ENCODE results near the gene STXBP1.

Gene STXBP1

DNA sequence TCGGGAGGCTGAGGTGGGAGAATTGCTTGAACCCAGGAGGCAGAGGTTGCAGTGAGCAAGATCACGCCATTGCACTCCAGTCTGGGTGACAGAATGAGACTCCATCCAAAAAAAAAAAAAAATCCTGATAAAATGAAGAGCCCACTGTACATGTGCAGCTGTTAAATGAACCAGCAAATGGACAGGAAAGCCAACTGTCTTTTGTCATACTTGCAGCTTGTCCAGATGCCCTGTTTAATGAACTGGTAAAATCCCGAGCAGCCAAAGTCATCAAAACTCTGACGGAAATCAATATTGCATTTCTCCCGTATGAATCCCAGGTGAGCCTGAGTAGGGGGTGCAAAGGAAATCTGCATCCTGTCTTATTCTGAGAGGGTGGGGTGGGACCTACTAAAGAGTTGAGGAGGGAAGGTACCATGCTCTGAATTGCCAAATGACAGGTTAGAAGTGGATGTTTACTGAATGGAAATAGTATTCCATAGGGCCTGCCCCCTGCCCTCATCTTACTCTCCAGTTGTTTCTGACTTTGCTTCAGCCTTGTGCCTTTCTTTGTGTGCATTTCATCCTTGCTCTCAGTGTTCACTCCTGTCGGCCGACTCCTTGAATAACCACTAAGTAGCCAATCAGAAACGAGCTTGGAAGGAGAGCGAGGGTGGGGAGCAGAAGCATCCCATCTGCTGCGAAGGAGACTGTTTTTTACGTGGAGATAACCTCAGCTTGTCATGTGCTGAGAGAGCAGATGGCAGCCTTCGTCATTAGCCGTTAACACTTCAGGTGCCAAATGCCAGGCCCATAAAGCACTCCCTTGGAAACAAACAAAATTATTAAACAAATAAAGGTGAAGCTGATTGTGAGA is 49.0 kb downstream of the STXBP1 start:
- DNase-seq: no peak

DNA sequence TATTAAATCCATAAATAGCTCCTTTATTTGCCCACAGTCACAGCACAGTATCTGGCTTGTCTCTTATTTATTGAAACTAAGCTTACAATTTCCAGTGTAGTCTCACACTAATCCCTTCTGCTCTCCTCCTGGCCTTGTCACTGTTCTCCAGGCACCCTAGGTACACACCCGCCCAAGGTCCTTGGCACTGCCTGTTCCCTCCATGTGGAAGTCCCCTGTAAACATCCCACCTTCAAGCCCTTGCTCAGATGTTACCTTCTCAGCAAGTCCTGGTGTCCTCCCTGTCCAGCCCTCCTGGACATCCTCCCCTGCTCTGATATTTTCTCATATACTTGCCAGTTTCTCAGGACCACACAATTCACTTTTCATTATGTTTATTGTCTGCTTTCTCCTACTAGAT is 50.5 kb downstream of the STXBP1 start:
- no peak for DNase-seq

DNA sequence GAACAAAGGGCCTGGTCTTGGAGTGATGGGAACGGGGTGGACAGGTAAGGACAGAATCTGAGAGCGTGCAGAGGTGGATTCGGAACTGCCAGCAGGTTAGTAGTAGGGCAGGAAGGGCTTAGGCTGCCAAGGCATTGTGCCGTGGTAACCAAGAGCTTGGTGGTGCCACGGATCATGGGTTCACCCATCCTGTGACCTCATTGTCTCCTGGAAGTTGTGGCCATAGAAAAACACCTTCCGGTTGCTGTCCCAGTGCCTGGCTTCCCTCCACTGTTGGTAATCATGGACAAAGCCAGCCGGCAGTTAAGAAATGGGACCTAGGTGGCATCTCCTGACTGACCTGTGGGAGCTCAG is 52.2 kb downstream of the STXBP1 start:
- DNase-seq: no peak

DNA sequence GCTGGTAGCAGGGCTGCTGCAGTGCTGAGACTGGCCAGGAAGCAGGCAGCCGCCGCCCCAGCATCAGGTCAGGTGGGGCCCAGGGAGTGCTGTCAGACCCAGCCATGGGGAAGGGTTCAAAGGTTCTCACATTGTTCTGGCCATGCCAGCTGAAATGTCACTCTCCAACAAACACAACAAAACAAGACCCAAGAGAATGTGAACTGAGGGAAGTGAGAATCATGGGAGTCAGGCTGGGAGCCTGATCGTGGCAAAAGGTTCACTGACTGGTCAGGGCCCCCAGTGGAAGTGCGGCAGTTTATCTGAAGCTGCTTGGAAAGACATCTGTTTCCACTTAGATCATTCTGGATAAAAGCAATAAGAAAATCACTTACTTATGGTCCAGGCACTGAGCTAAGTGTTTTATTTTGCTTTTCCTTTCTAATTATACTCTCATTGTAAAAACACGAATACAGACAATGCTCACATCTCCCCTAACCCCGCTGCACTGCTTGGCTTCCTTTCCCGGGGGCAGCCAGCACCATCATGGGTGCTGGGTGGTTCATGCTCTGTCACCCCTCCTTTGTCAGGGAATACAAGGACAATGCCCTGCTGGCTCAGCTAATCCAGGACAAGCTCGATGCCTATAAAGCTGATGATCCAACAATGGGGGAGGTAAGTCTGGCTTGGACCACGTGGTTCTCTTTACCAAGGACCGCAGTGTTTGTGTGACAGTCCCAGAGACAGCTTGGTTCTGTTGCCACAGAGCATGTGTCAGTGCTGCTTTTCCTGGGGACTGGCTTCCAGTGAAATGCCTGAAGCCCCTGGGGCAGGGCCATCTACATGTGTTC is 52.8 kb downstream of the STXBP1 start:
- DNase-seq: peak; percentile 62

DNA sequence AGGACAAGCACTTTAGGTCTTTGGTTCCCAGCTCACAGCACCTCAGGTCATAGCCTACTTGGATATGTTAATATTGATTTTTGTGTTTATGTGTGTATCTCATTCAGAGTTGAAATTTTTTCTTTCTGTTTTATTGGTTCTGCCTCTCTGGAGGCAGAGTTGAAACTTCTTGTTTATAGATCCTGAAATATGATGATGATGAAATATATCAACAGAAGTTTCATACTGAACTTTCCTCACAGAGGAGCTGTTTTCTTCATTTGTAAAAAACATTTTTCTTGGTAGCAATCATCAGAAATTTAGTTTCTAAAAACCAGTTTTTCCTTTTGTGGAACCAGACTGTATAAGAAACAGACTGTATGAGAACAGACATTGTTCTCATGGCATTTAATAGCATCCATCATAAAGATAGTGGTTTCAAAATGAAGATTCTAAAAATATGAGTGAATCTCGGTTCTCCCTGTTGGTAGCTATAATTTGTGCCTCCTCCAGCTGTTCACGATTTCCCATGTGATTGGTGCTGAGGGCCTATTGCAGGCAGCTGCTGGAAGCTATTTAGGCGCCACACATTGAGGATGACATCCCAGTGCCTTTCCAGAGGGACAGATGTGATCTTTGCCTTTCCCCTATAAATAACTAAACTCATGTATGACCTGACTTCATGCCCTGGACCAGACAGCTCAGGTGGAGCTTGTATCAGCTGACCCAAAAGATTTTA is 55.2 kb downstream of the STXBP1 start:
- DNase-seq: no peak

DNA sequence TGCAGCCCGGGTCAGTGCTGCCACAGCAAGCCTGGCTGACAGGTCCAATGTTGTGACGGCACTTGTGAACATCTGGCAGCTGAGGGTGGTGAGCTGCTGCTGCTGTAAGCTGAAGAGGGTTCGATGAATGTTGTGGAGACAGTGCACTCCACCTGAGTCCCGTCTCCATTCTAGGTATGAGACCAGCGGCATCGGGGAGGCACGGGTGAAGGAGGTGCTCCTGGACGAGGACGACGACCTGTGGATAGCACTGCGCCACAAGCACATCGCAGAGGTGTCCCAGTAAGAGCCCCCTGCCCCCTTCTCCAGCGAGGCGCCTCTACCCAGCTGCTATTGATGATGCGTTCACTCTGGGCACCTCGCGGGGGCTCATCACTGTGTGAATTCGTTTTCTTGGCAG is 55.8 kb downstream of the STXBP1 start:
- DNase-seq: no peak

DNA sequence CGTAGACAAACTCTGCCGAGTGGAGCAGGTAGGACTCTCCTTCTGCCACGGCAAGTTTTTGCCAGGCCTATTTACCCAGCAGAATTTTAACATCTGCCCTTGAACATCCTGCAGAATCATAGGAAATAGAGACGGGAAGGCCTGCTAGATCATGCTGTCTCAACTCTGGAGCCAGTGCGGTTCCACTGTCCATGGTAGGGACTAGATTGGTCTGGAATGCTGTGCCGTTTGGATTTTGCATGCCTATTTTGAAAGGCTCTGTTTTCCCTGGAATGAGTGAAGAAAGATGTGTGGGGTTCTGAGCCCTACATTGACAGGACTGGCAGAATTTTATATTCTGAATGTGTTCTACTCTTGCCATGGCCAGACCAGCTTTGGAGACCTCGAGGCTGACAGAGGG is 61.2 kb downstream of the STXBP1 start:
- DNase-seq: no peak

DNA sequence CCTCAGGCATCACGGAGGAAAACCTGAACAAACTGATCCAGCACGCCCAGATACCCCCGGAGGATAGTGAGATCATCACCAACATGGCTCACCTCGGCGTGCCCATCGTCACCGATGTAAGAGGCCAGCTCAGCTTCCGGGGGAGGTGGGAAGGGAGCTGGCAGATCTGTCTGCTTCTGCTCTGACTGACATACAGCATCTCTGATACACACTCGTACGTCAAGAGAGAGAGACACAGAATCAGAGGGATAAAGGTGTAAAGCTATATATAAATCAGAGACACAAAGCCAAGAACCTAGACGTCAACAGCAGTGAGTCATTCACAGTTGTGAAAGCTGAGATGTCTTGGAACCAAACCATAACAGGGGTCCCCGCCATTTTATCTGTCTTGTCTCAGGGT is 64.6 kb downstream of the STXBP1 start:
- no peak for DNase-seq

DNA sequence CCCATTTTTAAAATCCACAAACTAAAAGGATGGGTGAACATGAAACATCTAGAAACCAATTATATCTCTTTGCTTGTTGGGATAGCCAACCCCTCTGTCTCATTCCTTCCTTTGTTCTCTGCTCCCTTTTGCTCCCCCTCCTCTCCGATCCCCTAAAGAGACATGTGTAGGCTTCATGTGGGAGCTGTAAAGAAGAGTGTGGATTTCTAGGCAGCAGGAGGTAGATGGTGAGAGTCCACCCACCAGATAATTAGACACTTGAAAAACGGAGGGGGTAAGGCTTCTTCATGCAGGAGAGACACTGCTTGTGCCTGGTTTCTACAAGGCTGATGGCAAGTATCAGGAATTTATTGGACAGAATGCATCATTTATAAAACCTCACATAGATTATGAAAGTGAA is 67.4 kb downstream of the STXBP1 start:
- DNase-seq: no peak

DNA sequence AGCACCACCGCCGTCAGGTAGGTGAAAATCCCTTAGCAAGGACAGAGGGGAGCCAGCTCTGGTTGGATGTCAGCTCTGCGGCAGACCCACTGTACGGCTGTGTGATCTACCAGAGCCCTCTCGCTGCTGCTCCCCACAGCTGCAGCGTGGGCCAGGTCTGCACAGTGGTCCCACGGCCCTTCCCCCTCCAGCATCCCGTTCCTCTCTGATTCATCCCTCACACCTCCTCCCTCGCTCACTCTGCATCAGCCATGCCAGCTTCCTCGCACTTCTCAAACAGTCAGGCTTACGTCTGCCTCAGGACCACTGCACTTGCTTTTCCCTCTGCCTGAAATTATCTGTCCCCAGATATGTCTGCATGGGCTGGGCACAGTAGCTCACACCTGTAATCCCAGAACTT is 68.1 kb downstream of the STXBP1 start:
- no peak for DNase-seq

DNA sequence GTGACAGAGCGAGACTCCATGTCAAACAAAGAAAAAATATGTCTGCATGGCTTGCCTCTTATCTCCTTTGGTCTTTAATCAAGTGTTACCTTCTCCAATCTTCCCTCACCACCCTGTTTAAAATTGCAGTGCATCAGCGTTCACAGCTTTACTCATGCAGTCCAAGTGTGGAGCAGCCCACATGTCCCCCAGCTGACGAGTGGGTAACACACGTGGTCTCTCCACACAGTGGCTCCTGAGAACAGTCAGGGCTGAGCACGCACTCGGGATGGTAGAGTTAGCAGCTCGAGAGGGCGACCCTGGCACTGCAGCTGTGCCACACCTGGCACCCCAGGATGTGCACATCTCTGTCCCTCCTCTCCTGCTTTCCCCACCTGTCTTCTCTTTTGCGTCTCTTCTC is 68.8 kb downstream of the STXBP1 start:
- no peak for DNase-seq

DNA sequence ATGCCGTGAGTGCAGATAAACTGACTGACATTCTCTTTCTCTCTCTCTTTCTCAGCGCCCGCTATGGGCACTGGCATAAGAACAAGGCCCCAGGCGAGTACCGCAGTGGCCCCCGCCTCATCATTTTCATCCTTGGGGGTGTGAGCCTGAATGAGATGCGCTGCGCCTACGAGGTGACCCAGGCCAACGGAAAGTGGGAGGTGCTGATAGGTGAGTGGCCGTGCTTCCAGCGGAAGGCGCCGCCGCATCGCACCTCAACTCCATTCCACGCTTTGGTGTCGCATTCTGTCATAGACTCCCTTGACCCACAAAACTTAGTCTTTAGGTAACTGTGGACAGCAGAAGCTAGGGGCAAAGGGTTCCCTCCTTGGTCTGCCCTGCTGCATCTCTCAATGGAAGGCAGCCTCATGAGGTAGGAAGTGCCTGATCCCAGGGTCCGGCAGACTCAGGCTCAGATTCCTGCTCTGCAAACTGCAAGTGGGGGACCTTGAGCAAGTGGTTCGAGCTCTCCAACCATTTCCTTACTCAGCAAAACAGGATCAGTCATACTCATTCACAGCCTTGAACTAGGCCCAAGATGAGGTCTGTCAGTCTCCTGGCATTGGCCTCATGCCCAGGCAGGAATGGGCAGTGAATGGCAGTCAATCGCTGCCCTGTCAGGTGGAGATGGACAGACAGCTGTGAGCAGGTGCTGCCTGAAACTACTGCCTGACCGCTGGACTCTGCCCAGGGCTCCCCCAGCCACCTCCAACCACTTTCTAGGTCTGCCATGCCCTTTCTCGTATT is 70.5 kb downstream of the STXBP1 start:
- DNase-seq: no peak

DNA sequence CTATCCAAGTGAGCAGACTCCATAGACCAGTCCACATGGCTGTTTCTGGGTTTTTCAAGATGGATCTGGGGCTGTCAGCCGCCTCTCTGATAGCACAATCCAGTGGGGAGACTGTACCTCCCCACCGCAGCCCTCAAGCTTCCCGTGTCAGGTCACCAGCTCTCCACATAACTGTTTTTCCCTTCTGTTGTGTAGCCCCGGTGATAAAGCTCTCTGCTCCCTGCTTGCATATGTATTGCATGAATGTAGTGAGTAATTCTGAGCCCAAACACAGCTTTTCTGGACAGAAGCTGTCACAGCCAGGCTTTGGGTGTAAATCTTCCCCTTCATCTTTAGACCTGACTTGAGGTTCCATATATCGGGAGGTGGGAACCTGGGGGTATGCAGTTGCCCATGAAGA is 71.6 kb downstream of the STXBP1 start:
- peak; percentile 52 for DNase-seq

DNA sequence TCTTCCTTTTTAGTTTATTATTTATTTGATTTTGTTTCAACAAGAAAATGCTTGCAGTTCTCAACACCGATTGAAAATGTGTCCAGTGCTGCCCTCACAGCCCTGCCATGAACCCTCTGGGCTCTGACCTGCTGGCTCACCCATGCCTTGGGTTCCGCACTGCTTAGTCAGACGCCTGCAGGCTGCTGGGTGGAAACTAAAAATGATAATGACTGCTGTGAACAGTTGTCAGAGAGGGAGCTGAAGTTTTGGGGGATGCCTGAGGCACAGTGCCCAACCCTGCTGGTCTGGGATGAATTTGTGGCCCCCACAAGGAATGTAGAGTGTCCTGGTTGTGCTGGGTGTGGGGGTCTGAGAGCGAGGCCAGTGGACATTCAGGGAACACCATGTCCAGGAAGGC is 72.5 kb downstream of the STXBP1 start:
- DNase-seq: peak; percentile 55

DNA sequence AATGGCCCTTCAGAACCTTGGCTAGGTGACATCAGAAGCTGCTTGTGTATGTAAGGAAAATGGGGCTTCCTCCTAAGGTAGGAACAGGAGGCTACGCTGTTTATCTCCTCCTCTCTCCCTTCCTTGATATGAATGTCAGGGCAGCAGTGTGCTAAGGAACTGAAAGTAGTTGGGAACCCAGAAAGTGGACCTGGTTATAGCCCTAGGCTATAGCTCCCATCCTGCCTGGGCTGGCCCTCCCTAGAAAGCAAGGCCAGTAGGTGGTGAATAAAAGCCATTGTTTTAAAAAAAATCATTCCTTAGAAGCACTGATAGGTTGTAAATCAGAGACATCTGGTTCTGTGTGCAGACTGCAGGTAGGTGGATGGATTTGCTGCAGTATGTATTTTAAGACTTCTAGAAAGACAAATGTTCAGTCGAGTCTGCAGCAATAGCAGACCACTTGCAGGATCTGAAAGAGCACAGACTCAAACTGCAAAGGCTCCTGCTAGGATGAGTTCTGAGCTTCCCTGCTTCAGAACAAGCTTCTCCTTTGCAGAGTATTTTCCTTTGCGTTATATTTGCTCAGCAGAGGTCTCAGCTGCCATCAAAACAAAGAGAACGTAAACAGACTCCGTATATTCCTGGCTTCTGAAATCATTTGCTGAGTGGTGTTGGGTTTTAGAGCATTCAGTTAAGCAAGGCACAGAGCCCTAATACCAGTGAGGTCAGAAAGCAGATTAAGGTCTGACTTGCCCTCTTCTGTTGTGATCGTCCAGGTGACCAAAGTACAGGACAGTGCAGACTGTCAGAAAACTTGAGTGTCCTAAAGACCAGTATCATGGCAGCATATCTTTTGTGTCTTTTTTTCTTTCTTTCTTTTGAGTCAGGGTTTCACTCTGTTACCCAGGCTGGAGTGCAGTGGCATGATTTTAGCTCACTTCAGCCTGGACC is 74.7 kb downstream of the STXBP1 start:
- no peak for DNase-seq

DNA sequence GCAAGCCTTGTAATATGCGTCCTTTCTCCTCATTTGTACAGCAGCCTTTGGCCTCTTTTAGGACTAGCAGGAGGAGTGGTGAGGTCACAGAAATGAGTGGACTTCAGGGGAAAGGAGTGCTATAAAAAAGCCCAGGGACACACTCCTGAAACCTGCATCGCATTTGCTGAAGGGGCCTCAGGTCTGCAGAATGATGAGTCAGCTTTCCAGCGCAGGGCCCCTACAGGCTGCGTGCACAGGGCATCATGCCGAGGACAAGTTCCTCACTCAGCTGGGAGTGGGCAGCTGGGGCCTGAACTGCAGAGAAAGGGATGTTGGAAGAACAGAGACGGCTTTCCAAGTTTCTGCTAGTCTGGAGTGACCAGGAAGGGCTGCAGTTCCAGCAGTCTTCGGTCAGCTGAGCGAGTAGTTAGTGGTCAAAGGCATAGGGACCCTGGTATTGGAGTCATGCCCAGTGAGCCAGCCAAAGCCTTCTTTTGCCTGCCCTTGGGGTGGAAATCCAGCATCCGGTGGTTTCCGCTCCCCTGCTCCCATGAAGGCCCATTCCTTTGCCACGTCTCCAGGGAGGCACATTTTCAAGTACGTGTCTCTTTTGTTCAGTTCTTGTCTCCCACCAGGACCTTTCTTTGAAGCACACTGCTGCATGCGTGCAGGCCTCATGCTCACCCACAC is 77.4 kb downstream of the STXBP1 start:
- DNase-seq: no peak

DNA sequence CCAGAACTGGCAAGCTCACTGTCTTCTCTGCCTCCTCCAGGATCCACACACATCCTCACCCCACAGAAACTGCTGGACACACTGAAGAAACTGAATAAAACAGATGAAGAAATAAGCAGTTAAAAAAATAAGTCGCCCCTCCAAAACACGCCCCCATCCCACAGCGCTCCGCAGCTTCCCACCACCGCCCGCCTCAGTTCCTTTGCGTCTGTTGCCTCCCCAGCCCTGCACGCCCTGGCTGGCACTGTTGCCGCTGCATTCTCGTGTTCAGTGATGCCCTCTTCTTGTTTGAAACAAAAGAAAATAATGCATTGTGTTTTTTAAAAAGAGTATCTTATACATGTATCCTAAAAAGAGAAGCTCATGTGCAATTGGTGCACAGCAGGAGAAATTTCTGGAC is 78.7 kb downstream of the STXBP1 start:
- no peak for DNase-seq

DNA sequence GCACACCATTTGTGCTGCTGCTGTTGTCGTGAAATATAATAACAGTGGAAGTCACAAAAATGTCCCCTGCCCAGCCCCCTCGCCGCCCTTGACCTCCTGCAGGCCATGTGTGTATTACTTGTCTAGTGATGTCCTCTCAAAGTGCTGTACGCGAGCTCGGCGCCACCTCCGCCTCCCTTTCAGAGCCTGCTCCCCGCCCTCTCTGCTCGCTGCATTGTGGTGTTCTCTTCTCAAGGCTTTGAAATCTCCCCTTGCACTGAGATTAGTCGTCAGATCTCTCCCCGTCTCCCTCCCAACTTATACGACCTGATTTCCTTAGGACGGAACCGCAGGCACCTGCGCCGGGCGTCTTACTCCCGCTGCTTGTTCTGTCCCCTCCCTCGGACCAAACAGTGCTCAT is 80.0 kb downstream of the STXBP1 start:
- DNase-seq: no peak

DNA sequence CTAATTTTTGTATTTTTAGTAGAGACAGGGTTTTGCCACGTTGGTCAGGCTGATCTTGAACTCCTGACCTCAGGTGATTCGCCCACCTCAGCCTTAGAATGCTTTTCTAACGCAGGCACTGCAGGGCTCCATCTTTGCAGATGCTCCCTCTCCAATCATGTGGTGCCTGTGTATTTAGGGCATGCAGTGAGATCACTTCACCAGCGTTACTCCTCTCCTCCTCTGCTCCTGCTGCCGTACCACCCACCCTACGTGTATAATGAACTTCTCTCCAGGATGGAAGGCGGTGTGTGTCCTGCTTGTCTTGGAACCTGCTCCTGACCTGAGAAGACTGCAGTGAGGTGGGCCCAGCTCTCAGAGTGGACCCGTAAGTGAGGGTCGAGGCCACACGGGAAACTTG is 81.1 kb downstream of the STXBP1 start:
- no peak for DNase-seq

DNA sequence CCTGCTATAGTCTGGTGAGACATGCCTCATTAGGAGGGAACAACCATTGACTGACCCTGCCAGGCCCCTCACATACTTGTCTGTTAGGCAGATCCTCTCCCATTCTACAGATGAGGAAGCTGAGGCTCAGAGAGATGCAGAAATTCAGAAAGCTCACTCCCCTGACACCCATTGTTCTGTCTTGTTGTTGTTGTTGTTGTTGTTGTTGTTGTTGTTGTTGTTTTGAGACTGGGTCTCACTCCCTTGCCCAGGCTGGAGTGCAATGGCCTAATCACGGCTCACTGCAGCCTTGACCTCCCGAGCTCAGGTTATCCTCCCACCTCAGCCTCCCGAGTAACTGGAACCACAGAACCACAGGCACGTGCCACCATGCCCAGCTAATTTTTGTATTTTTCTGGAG is 81.6 kb downstream of the STXBP1 start:
- DNase-seq: no peak

Measured in fibroblast of skin of scalp (primary cell).